Neural cell (in vitro differentiated cells): ENCODE measurements around the gene SCUBE1. TPM values are rescaled to one million over a fixed set of nuclear protein-coding genes. Genes with fewer than 3 reads are reported as not detected.

Experiments
- H2AFZ ChIP-seq: fragments of 200-600, 300-800 bp; sonication (generic), shearing (Covaris generic); 2 replicates; pipeline ENCODE4 v1.6.0; 2014; ENCODE audit warnings: low read depth, mild to moderate bottlenecking, antibody characterized with exemption, low read length, moderate library complexity
- H3F3A ChIP-seq: fragments of 200-600 bp; shearing (Covaris generic); 2 replicates; pipeline ENCODE4 v1.6.1; 2016; ENCODE audit warnings: mild to moderate bottlenecking, moderate library complexity, mixed read lengths, antibody characterized with exemption, low read length; ENCODE audit not compliant: insufficient read depth, poor library complexity, severe bottlenecking
- H3K27ac ChIP-seq: fragments of 200-600, 300-800 bp; sonication (generic), shearing (Covaris generic); 2 replicates; pipeline ENCODE4 v1.5.1; 2014; ENCODE audit warnings: mild to moderate bottlenecking, low read length, moderate library complexity
- H3K27me3 ChIP-seq: fragments of 300-800, 200-600 bp; sonication (generic), shearing (Covaris generic); 2 replicates; pipeline ENCODE4 v1.6.0; 2014; ENCODE audit warnings: mild to moderate bottlenecking, low read depth, low read length, moderate library complexity; ENCODE audit not compliant: insufficient read depth
- H3K36me3 ChIP-seq: fragments of 300-800, 200-600 bp; sonication (generic), shearing (Covaris generic); 2 replicates; pipeline ENCODE4 v1.5.1; 2014; ENCODE audit warnings: mild to moderate bottlenecking, antibody characterized with exemption, low read length, moderate library complexity; ENCODE audit not compliant: insufficient read depth
- H3K4me2 ChIP-seq: fragments of 300-800, 200-600 bp; sonication (generic), shearing (Covaris generic); 2 replicates; pipeline ENCODE4 v1.6.0; 2014; ENCODE audit warnings: mild to moderate bottlenecking, low read length
- H3K4me3 ChIP-seq: fragments of 300-800, 200-600 bp; sonication (generic), shearing (Covaris generic); 2 replicates; pipeline ENCODE4 v1.5.1; 2014; ENCODE audit warnings: mild to moderate bottlenecking, low read length, moderate library complexity
- H3K79me2 ChIP-seq: fragments of 200-600 bp; shearing (Covaris generic); replicated peaks from 2 replicates; pipeline ENCODE4 v1.6.0; 2014; ENCODE audit warnings: mild to moderate bottlenecking, low read length, moderate library complexity; ENCODE audit not compliant: insufficient read depth
- H3K9ac ChIP-seq: fragments of 300-800, 200-600 bp; sonication (generic), shearing (Covaris generic); 2 replicates; pipeline ENCODE4 v1.6.1; 2016; ENCODE audit warnings: mild to moderate bottlenecking, low read length, mixed read lengths
- H3K9me2 ChIP-seq: fragments of 200-600 bp; shearing (Covaris generic); 2 replicates; pipeline ENCODE4 v1.6.1; 2016; ENCODE audit warnings: mild to moderate bottlenecking, low read length, mixed read lengths; ENCODE audit not compliant: insufficient read depth
- H3K9me3 ChIP-seq: fragments of 200-600, 300-800 bp; sonication (generic), shearing (Covaris generic); 2 replicates; pipeline ENCODE4 v1.6.1; 2016; ENCODE audit warnings: mild to moderate bottlenecking, mixed run types, low read length, moderate library complexity, mixed read lengths
- H4K20me1 ChIP-seq: fragments of 200-600 bp; shearing (Covaris generic); 2 replicates; pipeline ENCODE4 v1.6.1; 2016; ENCODE audit warnings: mild to moderate bottlenecking, mixed run types; ENCODE audit not compliant: insufficient read depth
- EP300 ChIP-seq: fragments of 450-650 bp; conservative IDR thresholded peaks from 2 replicates; pipeline ENCODE4 v1.6.1; 2014; ENCODE audit warnings: antibody characterized with exemption, mild to moderate bottlenecking, moderate library complexity; ENCODE audit not compliant: poor library complexity, severe bottlenecking
- EZH2 ChIP-seq: fragments of 200-600, 300-800 bp; shearing (Covaris generic), sonication (generic); IDR thresholded peaks from 2 replicates; pipeline ENCODE4 v1.6.1; 2014; ENCODE audit warnings: antibody characterized with exemption, low read length, borderline replicate concordance, mild to moderate bottlenecking; ENCODE audit not compliant: insufficient read depth, poor library complexity, severe bottlenecking
- MXI1 ChIP-seq: fragments of 450-650 bp; conservative IDR thresholded peaks from 2 replicates; pipeline ENCODE4 v1.6.1; 2014; ENCODE audit warnings: antibody characterized with exemption, mild to moderate bottlenecking; ENCODE audit not compliant: poor library complexity, severe bottlenecking
- POLR2AphosphoS5 ChIP-seq: IDR thresholded peaks from 2 replicates; pipeline ENCODE4 v1.6.1; 2012
- RAD21 ChIP-seq: fragments of 450-650 bp; conservative IDR thresholded peaks from 2 replicates; pipeline ENCODE4 v1.6.1; 2014; ENCODE audit warnings: antibody characterized with exemption, mild to moderate bottlenecking, moderate library complexity
- SMC3 ChIP-seq: fragments of 450-650 bp; conservative IDR thresholded peaks from 2 replicates; pipeline ENCODE4 v1.6.1; 2014; ENCODE audit warnings: antibody characterized with exemption, mild to moderate bottlenecking, moderate library complexity; ENCODE audit not compliant: poor library complexity
- TAF1 ChIP-seq: IDR thresholded peaks from 2 replicates; pipeline ENCODE4 v1.6.1; 2012; ENCODE audit warnings: low read depth
- polyA plus RNA-seq: library from polyadenylated mRNA; depleted of rRNA; stranded (reverse); fragments of >200 nt; gene quantifications from 2 replicates; pipeline ENCODE4 v1.2.3, GENCODE V29; 2014
- TF ChIP-seq, protein P1 (sequence below): IDR thresholded peaks from 2 replicates; pipeline ENCODE4 v1.6.1; 2012; ENCODE audit warnings: borderline replicate concordance
- TF ChIP-seq, protein P2 (sequence below): fragments of 450-650 bp; IDR thresholded peaks from 2 replicates; pipeline ENCODE4 v1.5.1; 2014; ENCODE audit warnings: antibody characterized with exemption, mild to moderate bottlenecking, moderate library complexity; ENCODE audit not compliant: poor library complexity, severe bottlenecking

Gene SCUBE1
- polyA plus RNA-seq, 1 donor from 2014 or later: 8.4 TPM

DNA sequence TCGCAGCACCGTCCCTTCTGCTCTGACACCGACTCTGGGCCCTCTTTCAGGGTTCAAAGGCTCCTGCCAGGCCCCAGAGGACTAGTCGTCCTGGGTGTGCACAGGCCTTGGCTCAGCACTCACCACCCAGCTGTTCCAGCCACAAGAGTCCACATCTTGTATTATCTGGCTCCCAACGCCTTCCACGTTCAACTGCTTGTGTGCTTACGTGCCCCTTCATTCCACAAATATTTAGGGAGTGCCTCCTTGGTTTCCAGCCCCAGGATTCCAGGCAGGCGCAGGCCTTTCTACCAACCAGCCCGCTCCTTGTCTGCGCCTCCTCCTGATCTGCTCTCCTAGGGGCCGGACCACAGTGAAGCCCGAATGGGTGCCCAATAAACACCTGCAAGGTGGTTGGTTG is 70.9 kb downstream of the SCUBE1 start:
- H2AFZ ChIP-seq: no peak overlapping the region
- H3F3A ChIP-seq: no peaks in the 10 kb centered on the region
- no peak overlapping the region for H3K4me3 ChIP-seq
- TF ChIP-seq POLR2AphosphoS5 (no peak), EZH2 (no peak), TAF1 (no peak), RAD21 (no peak), EP300 (no peak), SMC3 (no peak), MXI1 (no peak)
- TF ChIP-seq, protein P1, sequence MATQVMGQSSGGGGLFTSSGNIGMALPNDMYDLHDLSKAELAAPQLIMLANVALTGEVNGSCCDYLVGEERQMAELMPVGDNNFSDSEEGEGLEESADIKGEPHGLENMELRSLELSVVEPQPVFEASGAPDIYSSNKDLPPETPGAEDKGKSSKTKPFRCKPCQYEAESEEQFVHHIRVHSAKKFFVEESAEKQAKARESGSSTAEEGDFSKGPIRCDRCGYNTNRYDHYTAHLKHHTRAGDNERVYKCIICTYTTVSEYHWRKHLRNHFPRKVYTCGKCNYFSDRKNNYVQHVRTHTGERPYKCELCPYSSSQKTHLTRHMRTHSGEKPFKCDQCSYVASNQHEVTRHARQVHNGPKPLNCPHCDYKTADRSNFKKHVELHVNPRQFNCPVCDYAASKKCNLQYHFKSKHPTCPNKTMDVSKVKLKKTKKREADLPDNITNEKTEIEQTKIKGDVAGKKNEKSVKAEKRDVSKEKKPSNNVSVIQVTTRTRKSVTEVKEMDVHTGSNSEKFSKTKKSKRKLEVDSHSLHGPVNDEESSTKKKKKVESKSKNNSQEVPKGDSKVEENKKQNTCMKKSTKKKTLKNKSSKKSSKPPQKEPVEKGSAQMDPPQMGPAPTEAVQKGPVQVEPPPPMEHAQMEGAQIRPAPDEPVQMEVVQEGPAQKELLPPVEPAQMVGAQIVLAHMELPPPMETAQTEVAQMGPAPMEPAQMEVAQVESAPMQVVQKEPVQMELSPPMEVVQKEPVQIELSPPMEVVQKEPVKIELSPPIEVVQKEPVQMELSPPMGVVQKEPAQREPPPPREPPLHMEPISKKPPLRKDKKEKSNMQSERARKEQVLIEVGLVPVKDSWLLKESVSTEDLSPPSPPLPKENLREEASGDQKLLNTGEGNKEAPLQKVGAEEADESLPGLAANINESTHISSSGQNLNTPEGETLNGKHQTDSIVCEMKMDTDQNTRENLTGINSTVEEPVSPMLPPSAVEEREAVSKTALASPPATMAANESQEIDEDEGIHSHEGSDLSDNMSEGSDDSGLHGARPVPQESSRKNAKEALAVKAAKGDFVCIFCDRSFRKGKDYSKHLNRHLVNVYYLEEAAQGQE: no peak
- TF ChIP-seq, protein P2, sequence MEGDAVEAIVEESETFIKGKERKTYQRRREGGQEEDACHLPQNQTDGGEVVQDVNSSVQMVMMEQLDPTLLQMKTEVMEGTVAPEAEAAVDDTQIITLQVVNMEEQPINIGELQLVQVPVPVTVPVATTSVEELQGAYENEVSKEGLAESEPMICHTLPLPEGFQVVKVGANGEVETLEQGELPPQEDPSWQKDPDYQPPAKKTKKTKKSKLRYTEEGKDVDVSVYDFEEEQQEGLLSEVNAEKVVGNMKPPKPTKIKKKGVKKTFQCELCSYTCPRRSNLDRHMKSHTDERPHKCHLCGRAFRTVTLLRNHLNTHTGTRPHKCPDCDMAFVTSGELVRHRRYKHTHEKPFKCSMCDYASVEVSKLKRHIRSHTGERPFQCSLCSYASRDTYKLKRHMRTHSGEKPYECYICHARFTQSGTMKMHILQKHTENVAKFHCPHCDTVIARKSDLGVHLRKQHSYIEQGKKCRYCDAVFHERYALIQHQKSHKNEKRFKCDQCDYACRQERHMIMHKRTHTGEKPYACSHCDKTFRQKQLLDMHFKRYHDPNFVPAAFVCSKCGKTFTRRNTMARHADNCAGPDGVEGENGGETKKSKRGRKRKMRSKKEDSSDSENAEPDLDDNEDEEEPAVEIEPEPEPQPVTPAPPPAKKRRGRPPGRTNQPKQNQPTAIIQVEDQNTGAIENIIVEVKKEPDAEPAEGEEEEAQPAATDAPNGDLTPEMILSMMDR: no peak
- H3K36me3 ChIP-seq: no peaks in the 10 kb centered on the region
- H3K27me3 ChIP-seq: no peaks in the 10 kb centered on the region
- H3K9me2 ChIP-seq: no peaks in the 10 kb centered on the region
- H3K27ac ChIP-seq: no peak overlapping the region
- no peaks in the 10 kb centered on the region for H3K79me2 ChIP-seq
- no peak overlapping the region for H3K4me2 ChIP-seq
- H4K20me1 ChIP-seq: no peaks in the 10 kb centered on the region
- H3K9ac ChIP-seq: no peak overlapping the region
- H3K9me3 ChIP-seq: no peaks in the 10 kb centered on the region

DNA sequence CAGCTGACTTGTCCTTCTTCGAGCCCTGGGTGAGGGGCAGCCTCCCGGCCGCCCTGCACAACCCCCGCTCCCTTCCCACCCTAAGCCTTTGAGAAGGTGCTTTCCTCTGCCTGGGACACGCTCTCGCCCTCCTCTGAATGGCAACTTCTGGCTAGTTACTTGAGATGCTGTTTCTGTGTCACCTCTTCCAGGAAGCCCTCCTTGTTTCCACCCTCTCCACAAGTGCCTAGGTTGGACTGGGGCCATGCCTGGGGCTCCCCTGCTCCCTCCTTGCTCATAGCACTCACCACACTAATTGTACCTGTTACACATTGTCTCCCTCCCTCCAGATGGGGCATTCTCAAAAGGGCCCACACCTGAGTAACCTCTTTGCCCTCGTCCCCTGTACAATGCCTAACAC is 72.2 kb downstream of the SCUBE1 start:
- Histone ChIP-seq H3K79me2 (no peaks in the 10 kb centered on the region), H3K9me3 (no peaks in the 10 kb centered on the region), H3K27ac (no peak overlapping the region), H3K27me3 (no peaks in the 10 kb centered on the region), H3K4me2 (no peak overlapping the region), H3K36me3 (no peaks in the 10 kb centered on the region), H3K9me2 (no peaks in the 10 kb centered on the region), H2AFZ (no peak overlapping the region), H3F3A (no peaks in the 10 kb centered on the region), H3K4me3 (no peak overlapping the region), H3K9ac (no peak overlapping the region), H4K20me1 (no peaks in the 10 kb centered on the region)
- TF ChIP-seq, protein P1: no peak
- no peak for TF ChIP-seq RAD21
- TF ChIP-seq, protein P2: no peak
- no peak for TF ChIP-seq SMC3
- TF ChIP-seq EP300: no peak
- TF ChIP-seq EZH2: no peak
- no peak for TF ChIP-seq POLR2AphosphoS5
- no peak for TF ChIP-seq TAF1
- no peak for TF ChIP-seq MXI1
